ENCODE measurements around the gene LYRM4. TPM values are rescaled to one million over a fixed set of nuclear protein-coding genes. Genes with fewer than 3 reads are reported as not detected.

LYRM4 gene
- polyA plus RNA-seq, 1 donor, result 20.4 TPM

GRCh38 chr6:5280920-5281319 is 20.2 kb upstream of the LYRM4 start:
- DNase-seq (ENCODE audit: low read depth), result no peak

GRCh38 chr6:5279891-5280338 is 19.2 kb upstream of the LYRM4 start:
- DNase-seq (ENCODE audit: low read depth), result no peak

- DNase-seq (ENCODE audit: low read depth), result no peak
These were observed 17.9 kb upstream of the LYRM4 start for GRCh38 chr6:5278565-5279120.

GRCh38 chr6:5278047-5278446 is 17.3 kb upstream of the LYRM4 start:
- no peak for DNase-seq (ENCODE audit: low read depth)

DNA sequence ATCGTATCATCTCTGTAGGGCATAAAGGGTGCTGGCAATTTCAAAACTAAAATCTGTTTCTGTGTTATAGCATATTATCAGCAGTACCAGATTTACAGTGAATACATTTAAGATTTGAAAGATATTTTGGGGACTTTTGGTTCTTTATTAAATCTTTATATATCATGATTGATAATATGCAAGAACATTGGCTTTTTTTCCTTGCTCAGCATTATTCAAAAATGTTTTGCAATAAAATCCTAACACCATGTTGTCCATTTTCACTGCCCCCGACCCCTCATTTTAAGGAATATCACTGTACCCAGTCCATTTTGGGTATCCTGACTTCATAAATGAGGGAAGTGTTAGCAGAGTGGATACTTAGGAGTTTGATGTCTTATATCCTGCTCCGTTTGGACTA is 16.8 kb upstream of the LYRM4 start:
- no peak for DNase-seq (ENCODE audit: low read depth)

GRCh38 chr6:5276581-5276980 is 15.8 kb upstream of the LYRM4 start:
- no peak for DNase-seq (ENCODE audit: low read depth)

DNA sequence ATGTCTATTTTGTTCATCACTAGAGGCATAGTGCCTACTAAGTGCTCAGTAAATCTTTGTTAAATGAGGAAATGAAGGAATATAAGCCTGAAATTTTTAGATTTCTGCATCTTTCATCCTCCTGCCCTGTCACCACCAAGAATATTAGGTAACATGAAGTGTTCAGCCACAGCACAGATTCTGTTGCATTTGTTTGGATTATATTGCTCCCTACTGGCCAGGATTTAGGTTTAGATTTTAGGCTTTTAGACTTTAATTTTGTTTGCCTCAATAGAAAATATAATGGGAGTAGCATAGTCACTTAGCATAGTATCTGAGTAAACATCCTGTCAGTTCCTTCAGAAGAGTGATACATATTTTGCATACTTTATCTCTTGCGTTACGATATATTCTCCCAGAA is 14.7 kb upstream of the LYRM4 start:
- no peak for DNase-seq (ENCODE audit: low read depth)

DNA sequence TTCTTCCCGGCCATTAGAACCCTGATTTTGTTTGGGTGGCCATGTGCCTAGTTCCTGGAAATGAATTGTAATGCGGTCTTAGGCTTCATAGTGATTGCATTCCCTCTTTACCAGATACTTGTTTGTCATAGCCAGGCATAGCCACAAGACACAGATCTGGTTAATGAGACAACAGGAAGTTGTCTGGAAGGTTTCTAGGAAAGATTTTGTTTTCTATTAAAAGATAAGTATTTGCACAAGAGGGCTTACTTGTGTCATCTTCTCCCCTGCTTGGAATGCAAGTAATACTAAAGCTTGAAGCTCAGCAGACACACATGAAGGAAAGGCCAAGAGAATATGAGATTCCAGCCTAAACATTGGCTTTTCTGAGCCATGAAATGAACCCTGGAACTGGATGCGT is 13.5 kb upstream of the LYRM4 start:
- no peak for DNase-seq (ENCODE audit: low read depth)

- DNase-seq (ENCODE audit: low read depth), result no peak
These were observed 11.2 kb upstream of the LYRM4 start for GRCh38 chr6:5271926-5272325.

GRCh38 chr6:5270093-5270680 is 9.4 kb upstream of the LYRM4 start:
- no peak for DNase-seq (ENCODE audit: low read depth)

DNA sequence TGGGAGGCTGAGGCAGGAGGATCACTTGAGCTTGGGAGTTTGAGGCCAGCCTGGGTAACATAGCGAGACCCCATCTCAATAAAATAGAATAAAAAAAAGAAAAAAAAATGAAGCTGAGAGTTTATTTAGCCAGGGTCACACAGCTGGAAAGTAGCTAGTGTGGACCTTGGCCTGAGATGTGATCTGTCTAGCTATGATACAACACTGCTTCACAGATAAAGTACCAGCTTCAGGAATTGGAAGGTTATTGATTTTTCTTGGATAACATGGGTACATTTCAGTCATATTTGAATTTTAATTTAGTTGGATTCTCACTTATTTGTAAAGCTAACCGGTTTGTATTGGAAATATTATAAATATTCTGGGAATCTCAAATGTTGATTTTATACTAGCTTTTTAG is 5.7 kb upstream of the LYRM4 start:
- no peak for DNase-seq (ENCODE audit: low read depth)

DNA sequence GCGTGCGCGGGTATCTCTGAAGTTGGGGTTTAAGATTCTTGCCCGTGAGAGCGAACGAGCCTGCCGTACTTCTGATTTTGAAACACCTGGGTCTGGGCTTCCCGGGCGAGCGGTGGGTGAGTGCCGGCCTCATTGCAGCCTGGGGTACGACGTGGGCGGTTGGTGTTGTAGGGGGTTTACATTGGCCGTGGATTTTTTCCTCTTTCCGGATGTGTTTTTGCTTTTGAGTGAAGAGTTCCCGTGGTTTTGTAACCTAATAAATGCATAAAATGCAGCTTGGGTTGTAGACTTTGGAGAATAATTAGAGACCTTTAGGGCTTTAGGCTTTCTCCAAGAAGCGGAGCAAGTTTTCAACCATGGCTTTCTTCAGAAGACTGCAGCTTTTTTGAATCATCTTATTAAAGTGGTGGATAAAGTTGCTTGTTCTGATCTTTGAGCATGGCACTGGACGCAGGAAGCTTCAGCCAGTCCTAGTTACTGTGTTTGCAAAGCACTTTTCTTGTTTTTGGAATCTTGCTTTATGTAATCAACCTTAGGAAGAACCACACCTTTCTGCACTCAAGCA is 877 bp upstream of the LYRM4 start:
- no peak for DNase-seq (ENCODE audit: low read depth)

- DNase-seq (ENCODE audit: low read depth), result peak; percentile 5
These were observed 584 bp downstream of the LYRM4 start for GRCh38 chr6:5260111-5260620.

- DNase-seq (ENCODE audit: low read depth), result no peak
These were observed 1.3 kb downstream of the LYRM4 start for GRCh38 chr6:5259428-5259827.

DNA sequence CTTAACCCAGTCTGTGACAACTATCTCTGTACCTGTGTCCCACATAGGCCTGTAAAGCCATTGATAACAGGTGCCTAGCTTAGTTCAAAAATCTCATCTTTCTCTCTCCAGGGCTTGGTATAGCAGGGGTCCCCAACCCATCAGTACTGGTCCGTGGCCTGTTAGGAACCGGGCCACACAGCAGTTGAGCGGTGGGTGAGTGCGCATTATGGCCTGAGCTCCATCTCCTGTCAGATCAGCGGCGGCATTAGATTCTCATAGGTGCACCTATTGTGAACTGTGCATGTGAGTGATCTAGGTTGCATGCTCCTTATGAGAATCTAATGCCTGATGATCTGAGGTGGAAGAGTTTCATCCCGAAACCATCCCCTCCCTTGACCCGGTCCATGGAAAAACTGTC is 3.4 kb downstream of the LYRM4 start:
- DNase-seq (ENCODE audit: low read depth), result no peak

DNA sequence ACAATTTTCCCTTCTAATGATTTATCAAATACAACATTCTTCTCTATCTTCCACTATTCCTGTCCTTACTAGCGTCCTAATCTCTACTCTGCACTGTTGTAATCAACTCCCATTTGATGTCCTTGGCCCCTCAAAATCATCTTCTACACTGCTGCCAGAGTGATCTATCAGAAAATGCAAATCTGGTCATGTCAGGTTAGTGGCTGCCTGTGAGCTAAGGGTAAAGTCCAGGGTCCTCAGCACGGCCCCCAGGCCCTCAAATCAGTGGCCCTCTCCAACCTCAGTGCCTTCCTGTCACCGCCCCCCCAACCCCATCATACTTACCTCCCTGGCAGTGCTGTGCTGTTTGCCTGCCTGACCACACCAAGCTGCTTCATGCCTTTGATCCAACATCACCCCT is 3.8 kb downstream of the LYRM4 start:
- no peak for DNase-seq (ENCODE audit: low read depth)

DNA sequence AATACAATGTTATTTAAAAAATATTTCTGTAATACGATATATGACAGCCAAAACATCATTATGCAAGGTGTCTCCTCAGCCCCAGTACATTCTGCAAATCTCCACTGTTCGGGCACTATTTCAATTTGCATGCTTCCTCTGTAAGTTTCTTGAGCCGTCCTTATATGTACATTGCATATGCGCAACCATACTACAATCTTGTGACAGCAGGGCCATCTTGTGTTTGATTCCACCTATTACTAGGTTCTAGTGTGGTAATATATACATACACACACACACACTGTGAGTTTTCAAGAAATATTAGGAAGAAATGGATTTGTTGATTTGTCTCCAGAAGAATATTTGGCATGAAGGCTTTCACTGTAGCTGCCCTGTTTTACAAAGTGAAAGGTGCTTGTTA is 9.8 kb downstream of the LYRM4 start:
- no peak for DNase-seq (ENCODE audit: low read depth)

- no peak for DNase-seq (ENCODE audit: low read depth)
These were observed 10.3 kb downstream of the LYRM4 start for GRCh38 chr6:5250451-5250850.

DNA sequence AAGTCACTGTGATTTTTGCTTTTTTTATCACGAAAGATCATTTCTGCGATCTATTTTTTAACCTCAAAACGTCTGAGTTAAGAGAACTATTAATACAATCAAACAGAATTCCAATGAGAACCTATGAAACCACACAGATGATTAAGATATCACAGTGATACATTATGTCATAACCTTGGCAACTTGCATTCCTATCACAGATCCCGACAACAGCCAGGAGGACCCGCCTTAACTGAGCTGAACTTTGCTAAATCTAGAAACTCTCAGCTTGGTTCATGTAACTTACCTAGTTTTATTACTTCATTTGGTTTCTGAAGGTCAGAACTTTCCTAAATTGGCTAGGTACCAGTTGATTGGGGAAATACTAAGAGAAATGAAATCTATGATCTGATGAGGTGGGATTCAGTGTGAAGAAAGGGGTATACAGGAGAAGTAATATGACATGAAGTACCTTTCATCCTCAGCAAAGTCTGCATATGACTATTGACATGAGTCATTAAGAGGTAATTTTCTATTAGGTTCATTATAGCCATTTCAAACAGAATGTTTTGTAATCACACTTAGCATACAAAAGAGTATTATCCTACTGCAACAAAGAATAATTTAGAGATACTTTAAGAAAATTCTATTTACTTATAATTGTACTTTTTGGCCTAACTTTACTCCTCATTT is 11.2 kb downstream of the LYRM4 start:
- no peak for DNase-seq (ENCODE audit: low read depth)

- no peak for DNase-seq (ENCODE audit: low read depth)
These were observed 12.2 kb downstream of the LYRM4 start for GRCh38 chr6:5248302-5249098.

DNA sequence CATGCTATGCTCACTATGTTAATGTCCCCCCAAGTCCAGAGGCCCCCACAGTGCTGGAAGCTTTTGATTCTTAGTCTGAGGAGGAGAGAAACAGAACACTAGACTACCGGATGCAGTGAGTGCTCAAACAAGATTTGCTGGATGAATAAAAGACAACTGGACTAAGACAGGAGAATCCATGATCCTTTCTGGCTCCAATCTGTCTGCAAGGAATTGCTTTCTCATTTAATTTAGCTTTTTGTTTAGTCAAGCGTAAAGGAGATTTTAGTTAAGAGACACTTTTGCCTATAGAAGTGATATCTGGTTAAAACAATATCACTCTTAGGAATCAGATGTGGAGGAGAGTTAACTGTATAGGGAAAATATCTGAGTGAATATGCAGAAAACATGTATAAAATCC is 13.5 kb downstream of the LYRM4 start:
- DNase-seq (ENCODE audit: low read depth), result no peak

Data from forelimb muscle (tissue), 1 donor.